Measurements from ENCODE around the gene RER1.

RER1 gene

DNA sequence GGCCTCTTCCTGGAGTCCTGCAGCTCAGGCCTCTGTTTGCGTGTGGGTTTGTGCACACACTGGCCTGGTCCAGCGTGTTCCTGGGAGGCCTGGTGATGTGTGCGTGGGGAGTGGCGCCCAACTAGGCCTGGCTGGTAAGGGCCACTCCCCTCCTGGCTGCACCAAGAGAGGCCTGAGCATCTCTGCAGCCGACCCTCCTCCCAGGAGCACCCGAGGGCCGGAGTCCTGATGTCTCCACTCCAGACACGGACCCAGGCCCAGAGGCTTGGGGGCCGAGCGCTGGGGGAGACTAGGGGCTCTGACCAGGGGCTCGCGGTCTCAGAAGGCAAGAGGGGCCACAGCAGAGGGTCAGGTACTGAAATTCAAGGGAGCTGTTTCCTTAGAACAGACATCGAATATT, 33.6 kb upstream of the RER1 start:
- Histone ChIP-seq H3K9me3 (no peaks in the 10 kb centered on the region), H3K36me3 (no peaks in the 10 kb centered on the region), H3K4me1 (no peaks in the 10 kb centered on the region), H3K27me3 (no peaks in the 10 kb centered on the region), H3K4me3 (ENCODE audit: low read depth, low read length) (no peak overlapping the region)
- DNase-seq, result peak; percentile 1
- TF ChIP-seq, protein P1, sequence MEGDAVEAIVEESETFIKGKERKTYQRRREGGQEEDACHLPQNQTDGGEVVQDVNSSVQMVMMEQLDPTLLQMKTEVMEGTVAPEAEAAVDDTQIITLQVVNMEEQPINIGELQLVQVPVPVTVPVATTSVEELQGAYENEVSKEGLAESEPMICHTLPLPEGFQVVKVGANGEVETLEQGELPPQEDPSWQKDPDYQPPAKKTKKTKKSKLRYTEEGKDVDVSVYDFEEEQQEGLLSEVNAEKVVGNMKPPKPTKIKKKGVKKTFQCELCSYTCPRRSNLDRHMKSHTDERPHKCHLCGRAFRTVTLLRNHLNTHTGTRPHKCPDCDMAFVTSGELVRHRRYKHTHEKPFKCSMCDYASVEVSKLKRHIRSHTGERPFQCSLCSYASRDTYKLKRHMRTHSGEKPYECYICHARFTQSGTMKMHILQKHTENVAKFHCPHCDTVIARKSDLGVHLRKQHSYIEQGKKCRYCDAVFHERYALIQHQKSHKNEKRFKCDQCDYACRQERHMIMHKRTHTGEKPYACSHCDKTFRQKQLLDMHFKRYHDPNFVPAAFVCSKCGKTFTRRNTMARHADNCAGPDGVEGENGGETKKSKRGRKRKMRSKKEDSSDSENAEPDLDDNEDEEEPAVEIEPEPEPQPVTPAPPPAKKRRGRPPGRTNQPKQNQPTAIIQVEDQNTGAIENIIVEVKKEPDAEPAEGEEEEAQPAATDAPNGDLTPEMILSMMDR (IDR thresholded peaks at IDR 0.05; ENCODE audit: low read depth, low read length), result no peak

DNA sequence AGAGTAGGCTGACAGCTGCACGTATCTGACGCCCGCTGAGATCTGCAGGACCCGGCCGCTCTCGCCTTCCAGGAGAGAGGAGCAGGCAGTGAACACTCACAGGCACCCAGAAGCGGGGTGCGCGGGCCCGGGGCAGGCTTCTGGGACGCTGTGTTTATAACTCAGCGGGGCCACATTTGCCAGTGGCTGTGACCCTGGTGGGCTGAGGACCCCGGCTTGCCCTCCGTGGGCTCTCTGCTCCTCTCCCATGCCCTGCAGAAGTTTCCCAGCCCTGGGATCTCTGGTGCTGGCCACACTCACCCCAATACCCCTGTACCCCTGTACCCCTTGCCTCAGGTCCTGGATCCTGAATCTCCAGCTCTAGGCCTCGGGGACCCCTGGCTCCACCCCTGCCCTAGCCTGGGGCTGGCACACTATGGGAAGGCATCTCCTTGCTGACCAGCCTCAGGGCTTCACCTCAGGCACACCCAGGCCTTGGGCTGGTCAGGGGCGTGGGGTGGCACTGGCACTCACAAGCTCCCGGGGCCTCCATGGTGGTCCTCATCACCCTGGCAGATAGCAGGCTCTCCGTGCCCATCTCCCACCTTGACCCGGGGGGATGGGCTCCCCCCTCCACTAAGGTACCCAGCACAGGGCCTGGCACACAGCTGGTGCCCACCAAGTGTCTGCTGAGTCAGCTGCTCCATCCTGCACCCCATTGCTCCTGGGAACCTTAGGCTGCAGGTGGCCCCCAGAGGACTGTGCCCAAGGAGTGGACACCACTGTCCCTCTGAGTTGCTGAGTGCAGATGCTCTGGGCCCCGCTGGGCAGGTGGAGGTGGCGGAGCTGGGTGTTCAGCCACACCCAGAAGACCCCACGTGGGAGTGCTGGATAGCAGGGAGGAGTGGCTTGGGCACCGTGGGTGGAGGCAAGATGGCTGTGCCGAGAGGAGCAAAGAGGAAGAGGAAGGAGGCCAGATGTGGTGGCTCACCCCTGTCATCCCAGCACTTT, 32.7 kb upstream of the RER1 start:
- DNase-seq, result peak; percentile 2
- TF ChIP-seq, protein P1 (IDR thresholded peaks at IDR 0.05; ENCODE audit: low read depth, low read length), result no peak
- no peaks in the 10 kb centered on the region for H3K27me3 ChIP-seq
- H3K4me3 ChIP-seq (ENCODE audit: low read depth, low read length), result no peak overlapping the region
- H3K9me3 ChIP-seq, result no peaks in the 10 kb centered on the region
- H3K36me3 ChIP-seq, result no peaks in the 10 kb centered on the region
- H3K4me1 ChIP-seq, result no peaks in the 10 kb centered on the region

DNA sequence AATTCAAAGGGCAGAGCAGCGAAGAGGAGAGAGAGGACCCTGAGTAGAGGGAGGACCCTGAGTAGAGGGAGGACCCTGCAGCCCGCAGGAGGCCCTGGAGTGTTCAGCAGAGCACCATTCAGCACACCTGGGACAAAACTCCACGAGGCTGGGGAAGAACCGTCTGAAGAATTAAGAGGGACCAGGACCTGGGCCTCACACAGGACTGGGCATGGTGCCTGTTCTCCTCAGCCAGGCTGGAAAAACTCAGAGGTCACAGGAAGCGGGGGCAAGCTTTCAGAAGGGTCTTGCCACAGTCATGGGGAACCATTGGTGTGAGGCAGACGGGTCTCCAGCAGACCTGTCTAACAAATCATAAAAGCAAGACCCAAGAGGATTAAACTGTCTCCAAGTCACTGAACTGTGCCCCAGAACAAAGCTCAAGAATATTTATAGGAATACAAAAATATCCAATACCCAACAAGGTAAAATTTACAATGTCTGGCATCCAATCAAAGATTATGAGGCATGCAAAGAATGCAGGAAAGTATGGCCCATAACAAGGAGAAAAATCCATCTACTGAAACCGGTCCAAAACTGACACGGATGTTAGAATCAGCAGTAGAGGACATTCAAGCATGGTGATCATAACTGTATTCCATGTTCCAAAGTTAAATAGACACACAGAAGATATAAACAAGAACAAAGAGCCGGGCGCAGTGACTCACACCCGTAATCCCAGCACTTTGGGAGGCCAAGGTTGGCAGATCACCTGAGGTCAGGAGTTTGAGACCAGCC, 30.9 kb upstream of the RER1 start:
- Histone ChIP-seq H3K4me1 (no peaks in the 10 kb centered on the region), H3K4me3 (ENCODE audit: low read depth, low read length) (no peak overlapping the region), H3K27me3 (no peaks in the 10 kb centered on the region), H3K36me3 (no peaks in the 10 kb centered on the region), H3K9me3 (no peaks in the 10 kb centered on the region)
- TF ChIP-seq, protein P1 (IDR thresholded peaks at IDR 0.05; ENCODE audit: low read depth, low read length), result no peak
- no peak for DNase-seq

DNA sequence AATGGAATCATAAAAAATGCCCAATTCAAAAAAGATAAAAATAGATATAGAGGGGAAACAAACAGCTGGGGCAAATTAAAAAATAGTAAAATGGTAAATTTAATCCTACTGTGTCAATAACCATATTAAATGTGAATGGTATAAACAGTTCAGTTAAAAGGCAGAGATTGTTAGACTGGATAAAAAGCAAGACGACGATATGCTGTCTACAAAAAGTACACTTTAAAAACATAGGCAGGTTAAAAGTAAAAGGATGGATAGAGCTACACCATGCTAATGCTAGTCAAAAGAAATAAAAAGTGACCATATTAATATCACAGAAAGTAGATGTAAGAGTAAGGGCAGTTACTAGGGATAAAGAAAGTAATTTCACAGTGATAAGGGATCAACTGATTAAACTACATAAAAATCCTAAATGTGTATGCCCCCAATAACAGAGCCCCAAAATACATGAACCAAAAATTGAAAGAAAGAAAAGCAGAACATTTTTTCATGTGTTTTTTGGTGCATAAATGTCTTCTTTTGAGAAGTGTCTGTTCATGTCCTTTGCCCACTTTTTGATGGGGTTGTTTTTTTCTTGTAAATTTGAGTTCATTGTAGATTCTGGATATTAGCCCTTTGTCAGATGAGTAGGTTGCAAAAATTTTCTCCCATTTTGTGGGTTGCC, 27.7 kb upstream of the RER1 start:
- TF ChIP-seq, protein P1 (IDR thresholded peaks at IDR 0.05; ENCODE audit: low read depth, low read length), result no peak
- H3K9me3 ChIP-seq, result no peaks in the 10 kb centered on the region
- no peak for DNase-seq
- H3K4me1 ChIP-seq, result no peaks in the 10 kb centered on the region
- no peak overlapping the region for H3K4me3 ChIP-seq (ENCODE audit: low read depth, low read length)
- H3K36me3 ChIP-seq, result no peaks in the 10 kb centered on the region
- H3K27me3 ChIP-seq, result no peaks in the 10 kb centered on the region

DNA sequence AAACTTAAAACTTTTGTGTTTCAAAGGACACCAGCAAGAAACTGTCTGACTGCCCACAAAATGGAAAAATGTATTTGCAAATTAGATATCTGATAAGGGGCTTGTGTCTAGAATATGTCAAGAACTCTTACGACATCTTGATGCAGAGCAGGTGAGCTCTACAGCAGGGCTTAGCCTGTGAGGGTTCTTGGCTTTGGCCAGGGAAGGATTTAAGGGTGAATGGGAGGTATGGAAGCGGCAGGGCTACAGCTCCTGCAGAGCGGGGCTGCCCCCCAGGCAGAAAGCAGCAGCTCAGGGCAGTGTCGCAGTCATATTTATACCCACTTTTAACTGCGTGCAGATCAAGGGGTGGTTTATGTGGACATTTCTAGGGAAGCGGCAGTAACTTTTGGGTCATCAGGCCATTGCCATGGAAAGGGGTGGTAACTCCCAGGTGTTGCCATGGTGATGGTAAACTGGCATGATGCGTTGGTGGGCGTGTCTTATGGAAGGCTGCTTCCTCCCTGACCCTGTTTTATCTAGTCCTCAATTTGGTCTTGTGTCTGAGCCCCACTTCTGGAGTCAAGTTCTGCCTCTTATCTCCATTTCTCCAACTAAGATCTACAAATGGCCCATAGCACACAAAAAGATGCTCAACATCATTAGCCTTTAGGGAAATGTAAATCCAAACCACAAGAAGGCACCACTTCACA, 23.4 kb upstream of the RER1 start:
- Histone ChIP-seq H3K36me3 (no peaks in the 10 kb centered on the region), H3K4me3 (ENCODE audit: low read depth, low read length) (no peak overlapping the region), H3K27me3 (no peaks in the 10 kb centered on the region), H3K9me3 (no peaks in the 10 kb centered on the region), H3K4me1 (no peaks in the 10 kb centered on the region)
- no peak for DNase-seq
- TF ChIP-seq, protein P1 (IDR thresholded peaks at IDR 0.05; ENCODE audit: low read depth, low read length), result no peak

All from BE2C (cell line).